ENCODE measurements around the gene STEAP1B.
"Not testable (repeated sequence)": the region's sequence is repeated elsewhere in the genome, so short reads cannot be mapped to it uniquely, and the experiment has no call there.

The STEAP1B gene

GRCh38 chr7:22496296-22496888 lies 3.6 kb downstream of the STEAP1B start:
- DNase-seq, result not testable (repeated sequence)

GRCh38 chr7:22493160-22493925 lies 6.6 kb downstream of the STEAP1B start:
- not testable (repeated sequence) for DNase-seq

GRCh38 chr7:22488643-22489462 lies 11.1 kb downstream of the STEAP1B start:
- DNase-seq, result peak; percentile 53

GRCh38 chr7:22487978-22488642 lies 11.9 kb downstream of the STEAP1B start:
- DNase-seq, result no peak

DNA sequence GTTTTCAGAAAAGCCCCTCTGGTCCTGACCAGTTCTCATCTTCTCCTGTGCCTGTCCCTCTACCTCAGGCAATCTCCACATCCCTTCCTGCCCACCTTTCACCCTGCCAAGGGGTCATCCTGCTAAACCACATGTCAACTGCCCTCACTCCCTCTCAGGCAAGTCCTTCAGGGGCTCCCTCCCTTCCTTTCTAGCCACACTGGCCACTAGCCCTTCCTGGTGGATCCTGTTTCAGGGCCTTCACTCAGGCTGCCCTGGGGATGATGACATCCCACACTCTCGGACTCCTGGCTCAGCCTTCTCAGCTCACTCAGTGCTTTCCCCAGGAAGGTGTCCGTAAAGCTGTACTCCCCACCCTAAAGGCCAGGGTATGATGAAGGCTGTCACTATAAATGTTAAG lies 13.4 kb downstream of the STEAP1B start:
- no peak for DNase-seq

GRCh38 chr7:22485189-22485588 lies 14.8 kb downstream of the STEAP1B start:
- no peak for DNase-seq

GRCh38 chr7:22482503-22482902 lies 17.5 kb downstream of the STEAP1B start:
- no peak for DNase-seq

GRCh38 chr7:22481726-22482125 lies 18.3 kb downstream of the STEAP1B start:
- DNase-seq, result no peak

GRCh38 chr7:22480523-22481075 lies 19.4 kb downstream of the STEAP1B start:
- DNase-seq, result no peak

- DNase-seq, result no peak
Measured at GRCh38 chr7:22477876-22478450, 22.0 kb downstream of the STEAP1B start.

DNA sequence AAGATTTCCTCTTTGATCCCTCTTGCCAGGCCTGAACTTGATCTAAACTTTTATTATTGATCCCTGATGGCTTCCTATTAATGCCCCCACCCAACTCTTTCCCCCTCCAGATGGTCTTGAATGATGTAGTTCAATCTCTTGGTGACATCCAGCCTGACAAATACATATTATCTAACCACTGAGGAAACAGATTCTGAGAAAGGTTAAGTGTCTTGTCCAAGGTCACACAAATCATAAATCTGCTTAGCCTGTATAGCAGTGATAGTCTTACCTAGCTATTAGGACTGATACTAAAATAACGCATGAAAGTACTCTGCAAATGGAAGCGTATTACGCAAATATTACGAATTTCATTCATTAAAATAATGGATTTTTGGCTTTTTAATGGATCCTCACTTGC lies 22.7 kb downstream of the STEAP1B start:
- DNase-seq, result no peak

DNA sequence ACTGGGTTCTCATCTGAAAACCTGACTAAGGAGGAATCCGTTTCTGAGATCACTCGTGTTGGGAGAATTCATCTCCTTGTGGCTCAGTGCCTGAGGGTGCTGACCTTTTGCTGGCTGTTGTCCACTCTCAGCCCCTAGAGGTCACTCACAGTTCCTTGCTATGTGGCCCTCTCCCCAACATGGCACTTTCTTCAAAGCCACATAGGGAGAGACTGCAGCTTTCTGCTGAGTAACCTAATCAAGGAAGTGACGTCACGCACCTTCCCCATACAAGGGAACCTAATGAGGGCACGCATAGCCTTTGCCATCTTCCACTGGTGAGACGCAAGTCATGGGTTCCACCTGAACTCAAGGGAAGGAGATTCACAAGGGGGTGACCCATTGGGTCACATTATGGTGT lies 23.2 kb downstream of the STEAP1B start:
- no peak for DNase-seq

DNA sequence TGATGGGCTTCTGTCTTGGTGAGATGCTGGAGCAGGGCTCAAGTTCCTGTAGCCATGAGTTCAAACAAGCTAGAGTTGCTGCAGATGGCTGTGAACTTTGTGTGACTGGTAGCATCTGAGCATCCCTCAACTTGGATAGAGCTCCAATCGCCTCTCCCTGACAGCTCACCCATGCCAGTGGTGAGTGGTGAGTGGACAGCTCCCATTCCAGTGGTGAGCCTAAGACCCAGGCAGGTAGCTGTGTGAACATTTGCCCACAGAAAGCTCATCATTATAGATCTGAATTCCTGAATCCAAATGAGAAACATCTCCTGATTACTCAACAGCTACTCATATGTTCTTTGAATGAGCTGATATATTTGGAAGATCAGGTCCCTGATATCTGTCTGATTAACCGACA lies 25.3 kb downstream of the STEAP1B start:
- no peak for DNase-seq

DNA sequence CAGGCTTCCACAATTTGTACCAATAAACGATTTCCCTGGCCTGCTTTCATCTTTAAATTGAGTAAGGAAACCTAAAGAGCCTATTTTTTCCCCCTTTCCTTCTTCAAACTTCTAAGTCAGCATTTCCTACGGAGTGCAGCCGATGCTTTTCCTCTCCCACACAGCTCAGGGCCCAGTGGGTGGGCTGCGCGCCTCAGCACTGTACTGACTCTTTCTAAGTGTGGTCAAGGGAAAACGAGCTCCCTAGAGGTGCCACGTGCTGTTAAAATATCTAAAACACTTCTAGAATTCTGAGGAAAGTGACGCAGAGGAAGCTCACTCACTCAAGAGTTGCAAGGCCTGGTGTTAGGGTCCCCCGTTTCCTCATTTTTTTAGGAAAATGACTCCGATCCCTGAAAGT lies 29.0 kb downstream of the STEAP1B start:
- DNase-seq, result no peak

DNA sequence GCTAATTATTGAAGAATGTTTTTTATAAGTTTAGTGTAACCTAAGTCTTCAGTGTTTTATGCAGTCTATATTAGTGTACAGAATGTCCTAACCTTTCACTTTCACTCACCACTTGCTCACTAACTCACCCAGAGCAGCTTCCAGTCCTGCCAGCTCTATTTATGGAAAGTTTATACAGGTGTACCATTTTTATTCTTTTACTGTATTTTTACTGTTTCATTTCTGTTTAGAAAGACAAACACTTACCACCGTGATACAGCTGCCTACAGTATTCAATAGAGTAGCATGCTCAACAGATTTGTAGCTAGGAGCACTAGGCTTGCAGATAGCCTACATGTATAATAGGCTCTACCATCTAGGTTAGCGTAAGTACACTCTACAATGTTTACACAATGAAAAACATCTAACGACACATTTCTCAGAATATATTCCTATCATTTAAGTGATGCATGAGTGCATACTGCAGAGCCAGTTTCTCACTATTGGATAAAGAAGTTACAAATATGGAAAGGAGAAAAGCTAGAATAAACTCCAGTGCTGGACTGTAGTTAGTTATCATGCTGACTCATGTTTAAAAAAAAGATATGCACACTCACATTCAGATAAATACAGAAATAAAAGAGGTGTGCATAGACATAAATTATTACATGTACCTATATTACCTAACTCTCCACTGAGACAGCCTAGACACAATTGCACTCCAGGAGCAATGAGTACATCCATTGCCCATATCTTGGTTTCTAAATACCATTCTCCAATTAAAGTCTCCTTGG lies 30.4 kb downstream of the STEAP1B start:
- DNase-seq, result no peak

GRCh38 chr7:22468609-22469008 lies 31.4 kb downstream of the STEAP1B start:
- no peak for DNase-seq

GRCh38 chr7:22464299-22464698 lies 35.7 kb downstream of the STEAP1B start:
- DNase-seq, result no peak

GRCh38 chr7:22460363-22460988 lies 39.5 kb downstream of the STEAP1B start:
- DNase-seq, result no peak

- no peak for DNase-seq
Measured at GRCh38 chr7:22457471-22457870, 42.5 kb downstream of the STEAP1B start.

- DNase-seq, result no peak
Measured at GRCh38 chr7:22454446-22454845, 45.5 kb downstream of the STEAP1B start.

- DNase-seq, result no peak
Measured at GRCh38 chr7:22452960-22453558, 46.9 kb downstream of the STEAP1B start.
